HG02840 (cell line): ENCODE results near the gene PADI2.

Experiments
- ATAC-seq: cut with Tn5 transposase; IDR thresholded peaks from one replicate; pipeline ENCODE4 v1.9.1; 2021; ENCODE audit warnings: mild to moderate bottlenecking, moderate library complexity, moderate number of reproducible peaks; ENCODE audit not compliant: unreplicated experiment, low FRiP score

Gene PADI2

DNA sequence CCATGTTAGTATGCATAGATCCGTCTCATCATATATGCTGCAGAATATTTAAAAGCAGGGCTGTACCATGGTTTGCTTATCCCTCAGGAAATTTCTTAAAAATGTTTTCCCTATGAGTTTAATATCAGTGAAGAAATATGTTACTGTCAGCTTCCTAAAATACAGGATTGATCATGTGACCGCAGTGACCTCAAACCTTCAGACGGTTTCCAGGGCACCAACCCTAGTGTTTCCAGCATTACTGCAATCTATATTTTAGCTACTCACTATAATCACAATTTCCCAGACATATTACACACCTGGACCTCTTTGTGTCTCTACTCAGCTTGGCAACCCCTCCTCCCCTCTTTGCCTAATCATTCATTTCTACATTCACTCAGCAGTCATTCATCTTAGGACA, 57.8 kb downstream of the PADI2 start:
- no peak for ATAC-seq

DNA sequence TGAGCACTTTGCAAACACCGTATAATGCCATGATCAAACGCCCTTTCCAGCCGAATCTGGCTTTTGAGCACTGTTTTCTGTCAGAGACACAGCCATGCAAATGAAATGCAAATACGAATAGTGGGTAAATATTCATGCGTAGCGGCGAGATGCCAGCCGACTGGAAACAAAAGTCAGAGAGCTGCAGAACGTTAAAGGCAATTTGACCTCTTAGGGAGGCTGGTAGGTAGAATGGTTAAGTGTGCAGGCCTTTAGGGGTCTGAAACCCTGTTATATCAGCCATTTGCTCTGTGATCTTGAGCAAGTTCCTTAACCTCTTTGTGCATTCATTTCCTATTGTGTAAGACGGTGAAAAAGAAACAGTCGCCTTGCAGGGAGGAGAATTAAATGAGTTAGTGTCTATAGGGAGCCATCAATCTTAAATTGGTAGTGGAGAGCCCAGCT, 58.9 kb downstream of the PADI2 start:
- no peak for ATAC-seq

DNA sequence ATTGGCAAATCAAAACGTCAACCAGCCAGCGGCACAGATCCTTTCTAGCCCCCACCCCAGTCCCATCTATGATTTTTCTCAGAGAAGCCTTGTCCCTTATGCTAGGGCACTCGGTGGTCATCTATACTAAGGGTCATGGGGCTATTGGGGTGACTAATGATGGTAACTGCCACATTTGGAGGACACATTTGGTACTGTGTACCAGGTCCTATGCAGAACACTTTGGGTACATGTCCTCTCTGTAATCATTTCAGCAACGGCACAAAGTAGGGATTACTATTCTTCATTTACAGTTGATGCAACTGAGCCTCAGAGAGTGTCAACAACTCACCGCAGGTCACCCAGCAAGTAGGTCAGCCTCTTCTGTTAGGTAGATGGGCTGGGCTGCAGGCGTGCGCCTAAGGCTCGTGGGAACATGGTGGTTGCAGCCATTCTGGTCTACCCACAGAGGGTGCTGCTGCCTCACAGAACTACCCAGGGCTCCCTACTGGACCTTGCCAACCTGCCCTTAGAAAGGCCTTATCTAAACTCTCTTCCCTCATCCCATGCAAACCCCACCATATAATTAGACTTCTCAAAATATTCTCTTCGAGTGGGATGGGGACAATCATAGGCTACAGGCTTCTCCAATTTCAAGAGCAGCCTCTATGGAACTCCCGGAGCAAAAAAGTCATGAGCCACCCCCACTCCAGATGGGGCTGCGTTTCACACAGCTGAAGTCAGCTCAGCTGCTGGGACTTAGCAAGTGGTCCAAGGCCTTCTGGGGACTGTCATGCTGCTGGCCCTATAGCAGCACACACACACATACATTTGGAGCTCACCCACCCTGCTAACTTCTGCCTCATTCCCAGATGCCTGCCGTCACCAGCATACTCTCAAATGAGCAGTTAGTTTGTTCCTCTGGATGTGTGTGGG, 59.6 kb downstream of the PADI2 start:
- ATAC-seq = no peak

DNA sequence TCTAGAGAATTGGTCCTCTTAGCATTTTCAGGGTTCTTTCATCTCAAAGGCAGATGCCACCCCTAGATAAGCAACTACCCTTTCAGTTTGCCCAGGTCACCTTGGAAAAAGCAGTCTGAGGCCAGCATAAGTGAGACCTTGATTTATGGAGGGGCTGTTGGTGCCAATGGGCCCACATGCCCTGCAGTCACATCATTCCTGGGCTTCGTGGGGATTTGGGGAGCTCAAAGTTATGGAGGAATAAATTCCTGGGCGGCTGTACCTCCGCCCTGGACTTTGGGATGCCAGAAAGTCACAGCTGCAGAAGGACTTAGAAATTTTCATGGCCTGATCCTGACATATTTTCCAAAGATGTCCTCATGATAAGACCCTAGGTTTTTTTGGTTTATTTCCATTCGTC, 62.7 kb downstream of the PADI2 start:
- ATAC-seq = no peak

DNA sequence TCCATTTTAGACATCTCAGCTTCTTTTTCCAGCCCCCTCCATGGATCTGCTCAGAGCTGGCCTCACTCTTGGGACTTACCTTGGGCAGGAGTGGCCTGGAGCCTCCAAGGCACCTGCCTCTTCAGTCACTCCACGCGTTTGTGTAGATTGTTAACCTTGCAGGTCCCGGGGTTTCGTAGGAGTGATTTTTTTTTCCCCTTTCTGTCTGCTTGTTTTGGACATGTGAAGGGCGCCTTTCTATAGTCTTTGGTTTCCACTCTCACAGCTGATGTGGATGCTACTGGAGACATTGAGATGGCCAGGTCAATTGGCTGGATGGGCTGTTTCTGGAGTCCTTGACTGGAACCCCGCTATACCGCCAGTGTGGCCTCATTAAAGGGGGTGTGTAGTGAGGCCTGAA, 63.5 kb downstream of the PADI2 start:
- no peak for ATAC-seq

- peak; percentile 98 for ATAC-seq
These were observed 65.4 kb downstream of the PADI2 start, which contains the start of gene SDHB for GRCh38 chr1:17053685-17054410. TSS of gene SDHB (minus strand) at chr1:17054032. CDS start at chr1:17054019, 13 bp downstream.

GRCh38 chr1:17053086-17053684, 66.1 kb downstream of the PADI2 start:
- ATAC-seq = no peak

GRCh38 chr1:17052641-17053040, 66.6 kb downstream of the PADI2 start:
- no peak for ATAC-seq

DNA sequence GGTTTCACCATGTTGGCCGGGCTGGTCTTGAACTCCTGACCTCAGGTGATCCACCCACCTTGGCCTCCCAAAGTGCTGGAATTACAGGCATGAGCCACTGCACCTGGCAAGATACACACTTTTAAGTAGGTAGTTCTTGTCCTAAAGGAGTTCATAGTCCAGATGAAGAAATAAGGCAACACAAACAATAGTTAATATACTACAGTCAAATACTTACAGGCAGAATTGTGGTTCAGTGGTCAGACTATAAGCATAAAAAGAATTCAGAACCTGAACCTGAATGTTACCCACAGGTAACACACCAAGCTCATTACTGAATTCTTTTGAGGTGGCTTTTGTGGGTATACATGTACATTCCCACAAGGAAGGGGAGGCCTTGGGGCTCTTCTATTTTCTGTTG, 67.2 kb downstream of the PADI2 start:
- ATAC-seq = no peak

GRCh38 chr1:17047924-17048323, 71.3 kb downstream of the PADI2 start:
- ATAC-seq = no peak

DNA sequence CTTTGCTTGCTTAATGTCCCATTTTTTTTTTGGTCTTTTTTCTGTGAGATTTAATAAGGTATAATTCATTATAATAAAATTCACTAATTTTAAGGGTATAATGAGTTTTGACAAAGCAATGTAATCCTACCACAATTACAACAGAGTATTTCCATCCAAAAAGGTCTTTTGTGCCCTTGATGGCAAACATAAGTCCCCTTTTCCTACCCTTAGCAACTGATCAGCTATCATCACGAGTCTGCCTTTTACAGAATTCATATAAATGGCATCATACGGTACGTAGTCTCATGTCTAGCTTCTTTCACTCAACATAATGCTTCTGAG, 73.0 kb downstream of the PADI2 start:
- ATAC-seq = no peak

DNA sequence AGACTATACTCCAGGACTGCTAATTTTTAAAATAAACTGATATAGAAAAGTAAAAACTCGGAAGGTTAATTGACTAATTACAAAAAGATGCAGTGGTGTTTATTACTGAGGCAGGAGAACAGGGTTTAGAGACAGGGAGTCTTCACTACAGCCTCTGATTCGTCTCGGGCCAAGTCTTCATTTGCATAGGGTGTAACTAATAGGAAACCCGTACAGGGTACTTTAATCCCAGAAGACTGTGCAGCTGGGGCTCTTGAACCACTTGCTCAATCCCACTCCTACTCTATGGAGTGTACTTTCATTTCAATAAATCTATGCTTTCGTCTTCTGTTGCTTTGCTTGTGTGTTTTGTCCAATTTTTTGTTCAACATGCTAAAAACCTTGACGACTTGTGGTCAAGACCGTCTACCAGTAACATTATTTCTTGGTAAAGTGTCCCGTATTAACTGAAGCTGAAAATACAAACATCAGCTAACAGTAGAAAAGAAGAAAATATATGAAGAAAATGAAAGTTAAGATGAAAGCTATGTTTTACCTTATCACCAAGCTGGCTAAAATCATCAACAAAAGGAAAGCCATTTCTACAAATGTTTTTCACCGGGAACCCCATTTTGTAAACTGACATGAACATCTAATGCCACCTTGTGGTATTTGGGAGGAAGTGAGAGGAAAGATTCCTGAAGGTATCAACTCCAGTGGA, 73.5 kb downstream of the PADI2 start:
- ATAC-seq = no peak

DNA sequence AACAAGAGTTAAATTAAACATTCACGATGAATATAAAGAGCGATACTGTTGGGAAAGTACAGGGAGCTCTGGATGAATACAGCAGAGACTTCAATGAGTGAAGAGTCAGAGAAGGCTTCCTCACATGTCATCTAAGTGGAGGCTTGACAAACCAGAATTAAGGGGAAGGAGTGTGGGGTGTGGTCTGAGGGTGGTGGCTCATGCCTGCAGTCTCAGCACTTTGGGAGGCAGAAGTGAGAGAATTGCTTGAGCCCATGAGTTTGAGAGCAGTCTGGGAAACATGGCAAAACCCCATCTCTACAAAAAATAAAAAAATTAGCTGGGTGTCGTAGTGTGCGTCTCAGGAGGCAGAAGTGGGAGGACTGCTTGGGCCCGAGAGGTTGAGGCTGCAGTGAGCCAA, 74.1 kb downstream of the PADI2 start:
- no peak for ATAC-seq

DNA sequence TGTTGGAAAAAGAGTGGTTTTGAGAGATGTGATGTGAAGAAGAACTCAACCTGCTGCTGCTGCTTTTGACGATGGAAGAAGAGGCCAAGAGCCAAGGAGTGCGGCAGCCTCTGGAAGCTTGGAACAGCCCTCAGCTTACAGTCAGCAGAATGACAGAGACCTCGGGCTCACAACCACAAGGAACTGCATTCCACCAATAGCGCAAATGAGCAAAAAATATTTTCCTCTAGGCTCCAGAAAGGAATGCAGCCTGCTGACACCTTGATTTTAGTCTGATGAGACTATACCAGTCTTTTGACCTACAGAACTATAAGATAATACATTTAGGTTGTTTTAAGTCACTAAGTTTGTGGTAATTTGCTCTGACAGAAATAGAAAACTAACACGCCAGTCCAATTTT, 75.6 kb downstream of the PADI2 start:
- ATAC-seq = no peak

GRCh38 chr1:17040135-17040534, 79.1 kb downstream of the PADI2 start:
- no peak for ATAC-seq

DNA sequence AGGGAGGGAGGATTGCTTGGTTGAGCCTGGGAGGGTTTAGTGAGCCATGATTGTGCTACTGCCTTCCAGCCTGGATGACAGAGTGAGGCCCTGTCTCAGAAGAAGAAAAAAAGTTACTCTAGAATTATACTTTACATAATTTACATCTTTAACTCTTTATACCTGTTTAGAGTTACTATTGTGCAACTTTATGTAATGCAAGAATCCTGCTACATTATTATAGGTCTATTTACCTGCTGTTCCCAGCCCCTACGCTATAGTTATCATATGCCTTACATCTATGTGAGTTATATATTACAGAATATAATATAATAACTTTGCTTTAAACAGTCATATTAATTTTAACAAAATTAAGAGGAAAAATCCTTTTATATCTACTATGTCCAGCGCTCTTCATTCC, 79.7 kb downstream of the PADI2 start:
- ATAC-seq = no peak

- ATAC-seq = no peak
These were observed 85.8 kb downstream of the PADI2 start for GRCh38 chr1:17033481-17033880.

GRCh38 chr1:17032741-17033140, 86.5 kb downstream of the PADI2 start:
- no peak for ATAC-seq

- ATAC-seq = no peak
These were observed 87.8 kb downstream of the PADI2 start for GRCh38 chr1:17031436-17031835.

GRCh38 chr1:17030206-17030605, 89.0 kb downstream of the PADI2 start:
- ATAC-seq = no peak
